ENCODE measurements around the gene DDB1. TPM values are rescaled to one million over a fixed set of nuclear protein-coding genes. Genes with fewer than 3 reads are reported as not detected.

DDB1 gene
- total RNA-seq, 1 donor from 2014 or later: 130 TPM

DNA sequence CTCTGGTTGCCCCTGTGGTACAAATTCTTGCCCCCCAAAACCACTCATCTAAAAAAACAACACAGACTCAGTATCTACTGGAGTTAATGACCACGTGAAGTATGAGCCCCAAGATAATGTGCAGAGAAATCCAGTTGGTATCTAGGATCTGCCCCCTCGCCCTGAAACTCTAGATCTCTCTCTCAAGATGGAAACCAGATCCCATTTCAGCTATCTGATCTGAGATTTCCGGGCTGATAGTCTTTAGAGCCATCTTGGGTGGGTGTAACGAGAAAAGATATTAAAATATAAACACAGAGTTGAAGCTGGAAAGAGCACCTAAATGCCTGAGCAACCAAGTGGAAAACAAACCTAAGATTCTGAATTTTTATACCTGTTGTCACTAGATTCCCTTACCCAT lies 23.8 kb downstream of the DDB1 start:
- TF ChIP-seq, protein P1, sequence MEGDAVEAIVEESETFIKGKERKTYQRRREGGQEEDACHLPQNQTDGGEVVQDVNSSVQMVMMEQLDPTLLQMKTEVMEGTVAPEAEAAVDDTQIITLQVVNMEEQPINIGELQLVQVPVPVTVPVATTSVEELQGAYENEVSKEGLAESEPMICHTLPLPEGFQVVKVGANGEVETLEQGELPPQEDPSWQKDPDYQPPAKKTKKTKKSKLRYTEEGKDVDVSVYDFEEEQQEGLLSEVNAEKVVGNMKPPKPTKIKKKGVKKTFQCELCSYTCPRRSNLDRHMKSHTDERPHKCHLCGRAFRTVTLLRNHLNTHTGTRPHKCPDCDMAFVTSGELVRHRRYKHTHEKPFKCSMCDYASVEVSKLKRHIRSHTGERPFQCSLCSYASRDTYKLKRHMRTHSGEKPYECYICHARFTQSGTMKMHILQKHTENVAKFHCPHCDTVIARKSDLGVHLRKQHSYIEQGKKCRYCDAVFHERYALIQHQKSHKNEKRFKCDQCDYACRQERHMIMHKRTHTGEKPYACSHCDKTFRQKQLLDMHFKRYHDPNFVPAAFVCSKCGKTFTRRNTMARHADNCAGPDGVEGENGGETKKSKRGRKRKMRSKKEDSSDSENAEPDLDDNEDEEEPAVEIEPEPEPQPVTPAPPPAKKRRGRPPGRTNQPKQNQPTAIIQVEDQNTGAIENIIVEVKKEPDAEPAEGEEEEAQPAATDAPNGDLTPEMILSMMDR (IDR thresholded peaks at IDR 0.05): no peak
- no peaks in the 10 kb centered on the region for H3K4me1 ChIP-seq
- no peaks in the 10 kb centered on the region for H3K9me3 ChIP-seq
- no peak for DNase-seq (ENCODE audit: low spot score in 2 of 2)
- peaks cover 84 to 97% of the 10 kb centered on the region in 2 donors for H3K36me3 ChIP-seq
- intact Hi-C loops (cut with DNase I): no loop called here
- no peak overlapping the region for H3K27ac ChIP-seq
- no peaks in the 10 kb centered on the region for H3K27me3 ChIP-seq
- H3K4me3 ChIP-seq: no peak overlapping the region

DNA sequence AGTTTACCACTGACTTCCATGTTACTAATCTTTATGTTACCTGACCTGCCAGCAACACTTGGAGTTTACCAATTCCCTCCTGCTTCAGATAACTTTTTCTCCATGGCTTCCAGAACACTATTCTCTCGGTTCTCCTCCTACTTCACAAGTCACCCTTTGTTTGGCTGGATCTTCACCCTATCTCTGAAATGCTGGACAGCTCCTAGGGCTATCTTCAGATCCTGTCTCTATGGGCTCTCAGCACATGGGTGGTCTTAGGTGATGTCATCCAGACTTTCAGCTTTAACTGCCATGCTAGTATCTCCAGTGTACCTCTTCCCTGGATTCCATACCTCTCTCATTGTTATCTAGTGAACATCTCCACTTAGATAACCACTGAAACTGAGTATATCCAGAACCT lies 25.6 kb downstream of the DDB1 start:
- no peak for DNase-seq (ENCODE audit: low spot score in 2 of 2)
- no peak overlapping the region for H3K4me3 ChIP-seq
- no peak overlapping the region for H3K27ac ChIP-seq
- H3K27me3 ChIP-seq: no peaks in the 10 kb centered on the region
- H3K9me3 ChIP-seq: no peaks in the 10 kb centered on the region
- TF ChIP-seq, protein P1 (IDR thresholded peaks at IDR 0.05): no peak
- no peaks in the 10 kb centered on the region for H3K4me1 ChIP-seq
- intact Hi-C loops (cut with DNase I): no loop called here
- peaks cover 81 to 97% of the 10 kb centered on the region in 2 donors for H3K36me3 ChIP-seq

DNA sequence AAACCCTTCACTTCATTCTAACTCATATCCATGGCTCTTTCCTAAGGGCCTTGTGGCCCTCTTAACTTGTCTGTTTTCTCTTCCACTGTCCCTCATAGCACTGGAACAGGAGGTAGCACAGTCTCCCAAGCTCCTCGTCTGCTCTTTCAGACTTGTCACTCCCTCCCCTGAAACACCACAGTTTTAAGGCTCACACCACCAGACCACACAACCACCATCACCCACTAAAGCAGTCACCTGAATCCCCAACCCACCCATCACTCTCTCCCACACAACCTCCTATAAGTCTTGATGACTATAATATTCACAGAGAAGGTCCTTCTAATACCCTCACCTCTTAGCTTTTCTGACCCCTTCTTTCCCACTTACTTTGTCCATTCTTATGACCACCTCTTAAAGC lies 26.7 kb downstream of the DDB1 start:
- no peaks in the 10 kb centered on the region for H3K27me3 ChIP-seq
- intact Hi-C loops (cut with DNase I): no loop called here
- no peaks in the 10 kb centered on the region for H3K4me1 ChIP-seq
- H3K36me3 ChIP-seq: peaks cover 81 to 97% of the 10 kb centered on the region in 2 donors
- TF ChIP-seq, protein P1 (IDR thresholded peaks at IDR 0.05): no peak
- no peak for DNase-seq (ENCODE audit: low spot score in 2 of 2)
- H3K9me3 ChIP-seq: no peaks in the 10 kb centered on the region
- H3K4me3 ChIP-seq: no peak overlapping the region
- H3K27ac ChIP-seq: no peak overlapping the region

DNA sequence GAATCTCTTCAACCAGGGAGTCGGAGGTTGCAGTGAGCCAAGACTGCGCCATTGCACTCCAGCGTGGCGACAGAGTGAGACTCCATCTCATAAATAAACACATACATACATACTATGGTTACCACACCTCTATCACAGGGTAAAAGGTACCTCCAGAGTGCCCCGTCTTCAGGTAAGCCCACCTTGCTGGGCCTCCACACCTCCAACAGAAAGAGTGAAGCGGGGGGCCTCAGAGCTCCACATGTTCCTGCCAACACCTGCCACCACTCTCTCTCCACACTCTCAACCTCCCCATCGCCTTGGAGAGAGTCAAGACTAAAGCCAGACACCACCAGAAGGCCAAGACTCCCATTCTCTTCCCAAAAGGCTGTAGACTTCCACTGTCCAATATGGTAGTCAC lies 27.5 kb downstream of the DDB1 start:
- DNase-seq (ENCODE audit: low spot score in 2 of 2): no peak
- Histone ChIP-seq H3K4me1 (no peaks in the 10 kb centered on the region), H3K9me3 (no peaks in the 10 kb centered on the region), H3K27ac (no peak overlapping the region), H3K27me3 (no peaks in the 10 kb centered on the region), H3K36me3 (peaks cover 81 to 100% of the 10 kb centered on the region in 2 donors), H3K4me3 (no peak overlapping the region)
- TF ChIP-seq, protein P1 (IDR thresholded peaks at IDR 0.05): no peak
- intact Hi-C loops (cut with DNase I): no loop called here

DNA sequence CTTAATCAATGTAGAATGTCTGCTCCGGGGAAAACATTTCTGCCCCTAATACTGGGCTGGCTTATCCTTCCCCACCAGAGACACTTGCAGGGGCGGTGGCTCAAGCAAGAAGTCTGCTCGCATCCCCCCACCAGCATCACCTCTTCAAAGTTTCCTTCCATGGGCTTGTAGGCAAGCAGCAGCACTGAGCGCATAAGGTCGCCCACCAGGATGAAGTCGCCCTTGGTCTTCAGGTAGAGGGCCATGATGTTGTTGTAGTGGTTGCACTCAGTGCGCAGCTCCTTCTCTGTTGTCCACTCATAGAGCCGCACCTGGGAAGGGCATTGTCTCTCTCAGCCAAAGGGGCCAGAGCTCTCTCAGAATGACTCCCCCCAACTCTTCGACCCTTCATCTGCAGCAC lies 29.2 kb downstream of the DDB1 start:
- H3K4me1 ChIP-seq: peaks cover 0 to under 1% of the 10 kb centered on the region in 2 donors
- no peaks in the 10 kb centered on the region for H3K9me3 ChIP-seq
- H3K36me3 ChIP-seq: peaks cover 75 to 96% of the 10 kb centered on the region in 2 donors
- intact Hi-C loops (cut with DNase I): no loop called here
- H3K27ac ChIP-seq: no peak overlapping the region
- H3K4me3 ChIP-seq: no peak overlapping the region
- H3K27me3 ChIP-seq: no peaks in the 10 kb centered on the region
- TF ChIP-seq, protein P1 (IDR thresholded peaks at IDR 0.05): no peak
- no peak for DNase-seq (ENCODE audit: low spot score in 2 of 2)

DNA sequence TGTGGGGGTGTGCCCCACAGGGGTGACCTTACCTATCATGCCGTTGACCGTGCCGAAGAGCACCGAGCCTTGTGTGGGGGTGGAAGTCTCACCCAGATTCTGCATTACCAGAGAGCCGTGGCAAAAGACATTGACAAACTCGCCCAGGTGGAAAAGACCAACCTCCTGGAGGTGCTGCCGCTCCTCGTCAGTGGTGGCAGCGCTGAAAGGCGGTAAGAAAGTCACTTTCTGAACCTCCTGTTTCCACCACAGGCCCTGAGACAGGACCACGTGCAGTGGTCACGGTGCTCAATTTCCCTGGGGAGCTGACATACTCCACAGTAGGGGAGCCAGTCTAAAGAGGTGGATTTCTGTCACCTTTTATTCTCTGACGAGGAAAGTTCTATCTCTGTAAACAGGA lies 30.4 kb downstream of the DDB1 start:
- peaks cover 0 to 9% of the 10 kb centered on the region in 2 donors for H3K4me1 ChIP-seq
- H3K4me3 ChIP-seq: no peak overlapping the region
- H3K27ac ChIP-seq: no peak overlapping the region
- DNase-seq (ENCODE audit: low spot score in 2 of 2): no peak
- no peaks in the 10 kb centered on the region for H3K9me3 ChIP-seq
- H3K36me3 ChIP-seq: peaks cover 64 to 84% of the 10 kb centered on the region in 2 donors
- H3K27me3 ChIP-seq: no peaks in the 10 kb centered on the region
- TF ChIP-seq, protein P1 (IDR thresholded peaks at IDR 0.05): no peak
- intact Hi-C loops (cut with DNase I): no loop called here

All from ascending aorta (tissue), 2 donors.